ENCODE results near the gene ABHD11.
"Not testable (repeated sequence)": the region's sequence is repeated elsewhere in the genome, so short reads cannot be mapped to it uniquely, and the experiment has no call there.

Gene ABHD11

GRCh38 chr7:73742753-73743641 lies 4.4 kb upstream of the ABHD11 start:
- DNase-seq, result no peak

GRCh38 chr7:73742338-73742752 lies 3.7 kb upstream of the ABHD11 start:
- no peak for DNase-seq

- DNase-seq, result no peak
Observed at GRCh38 chr7:73741600-73741999, 3.0 kb upstream of the ABHD11 start.

- no peak for DNase-seq
Observed at GRCh38 chr7:73740771-73741170, 2.2 kb upstream of the ABHD11 start.

GRCh38 chr7:73740212-73740611 lies 1.6 kb upstream of the ABHD11 start:
- DNase-seq, result no peak

GRCh38 chr7:73739387-73739767 lies 775 bp upstream of the ABHD11 start:
- DNase-seq, result no peak

- DNase-seq, result peak; percentile 53 to 80 (median 75)
Observed at GRCh38 chr7:73738220-73738611, 386 bp downstream of the ABHD11 start.

GRCh38 chr7:73737491-73738219 lies 947 bp downstream of the ABHD11 start:
- DNase-seq, result no peak

- no peak for DNase-seq
Observed at GRCh38 chr7:73736885-73737284, 1.7 kb downstream of the ABHD11 start.

GRCh38 chr7:73735528-73735905 lies 3.1 kb downstream of the ABHD11 start:
- DNase-seq, result no peak

- peak; percentile 82 to 95 (median 88) for DNase-seq
Observed at GRCh38 chr7:73734619-73735527, 3.7 kb downstream of the ABHD11 start.

GRCh38 chr7:73732397-73732796 lies 6.2 kb downstream of the ABHD11 start:
- DNase-seq, result no peak

GRCh38 chr7:73730485-73730884 lies 8.1 kb downstream of the ABHD11 start:
- no peak for DNase-seq

GRCh38 chr7:73728551-73728950 lies 10.1 kb downstream of the ABHD11 start:
- DNase-seq, result no peak

- peak; percentile 19 to 52 (median 30) for DNase-seq
Observed at GRCh38 chr7:73727952-73728351, 10.7 kb downstream of the ABHD11 start.

GRCh38 chr7:73726083-73726466 lies 12.5 kb downstream of the ABHD11 start:
- DNase-seq, result no peak

GRCh38 chr7:73723813-73724212 lies 14.8 kb downstream of the ABHD11 start:
- no peak for DNase-seq

GRCh38 chr7:73722785-73723184 lies 15.8 kb downstream of the ABHD11 start:
- no peak for DNase-seq

- DNase-seq, result not testable (repeated sequence)
Observed at GRCh38 chr7:73722182-73722581, 16.4 kb downstream of the ABHD11 start.

- DNase-seq, result no peak
Observed at GRCh38 chr7:73721377-73721817, 17.2 kb downstream of the ABHD11 start.

- DNase-seq, result not testable (repeated sequence)
Observed at GRCh38 chr7:73720443-73720842, 18.2 kb downstream of the ABHD11 start.

- DNase-seq, result no peak
Observed at GRCh38 chr7:73719806-73720169, 18.8 kb downstream of the ABHD11 start.
